ENCODE measurements around the gene ALG6.
A peak's percentile ranks its signal among the peaks of the same experiment; 100 is the strongest.

The ALG6 gene

DNA sequence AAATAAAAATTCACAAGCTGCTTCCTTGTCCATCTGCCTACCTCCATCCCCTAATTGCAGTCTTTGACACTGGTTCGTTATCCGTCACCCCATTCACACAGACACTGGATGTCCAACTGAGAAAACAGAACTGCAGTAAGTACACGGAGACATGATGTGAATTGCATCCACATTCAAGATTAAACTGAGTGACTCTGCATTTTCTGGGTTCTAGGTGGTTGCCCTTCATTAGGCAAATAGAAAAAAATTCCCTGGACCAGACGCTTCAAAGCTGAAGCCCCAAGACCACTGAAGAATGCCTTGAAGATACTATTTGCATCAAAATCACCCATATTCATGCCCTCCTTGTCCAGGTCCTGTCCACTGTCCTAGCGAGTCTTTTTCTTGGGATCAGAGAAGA, 7.9 kb upstream of the ALG6 start:
- intact Hi-C loops (cut with DNase I; ENCODE audit: low total_unique reads): no loop called here
- no peaks in the 10 kb centered on the region for H3K36me3 ChIP-seq
- H3K4me3 ChIP-seq: no peak overlapping the region
- TF ChIP-seq, protein P1, sequence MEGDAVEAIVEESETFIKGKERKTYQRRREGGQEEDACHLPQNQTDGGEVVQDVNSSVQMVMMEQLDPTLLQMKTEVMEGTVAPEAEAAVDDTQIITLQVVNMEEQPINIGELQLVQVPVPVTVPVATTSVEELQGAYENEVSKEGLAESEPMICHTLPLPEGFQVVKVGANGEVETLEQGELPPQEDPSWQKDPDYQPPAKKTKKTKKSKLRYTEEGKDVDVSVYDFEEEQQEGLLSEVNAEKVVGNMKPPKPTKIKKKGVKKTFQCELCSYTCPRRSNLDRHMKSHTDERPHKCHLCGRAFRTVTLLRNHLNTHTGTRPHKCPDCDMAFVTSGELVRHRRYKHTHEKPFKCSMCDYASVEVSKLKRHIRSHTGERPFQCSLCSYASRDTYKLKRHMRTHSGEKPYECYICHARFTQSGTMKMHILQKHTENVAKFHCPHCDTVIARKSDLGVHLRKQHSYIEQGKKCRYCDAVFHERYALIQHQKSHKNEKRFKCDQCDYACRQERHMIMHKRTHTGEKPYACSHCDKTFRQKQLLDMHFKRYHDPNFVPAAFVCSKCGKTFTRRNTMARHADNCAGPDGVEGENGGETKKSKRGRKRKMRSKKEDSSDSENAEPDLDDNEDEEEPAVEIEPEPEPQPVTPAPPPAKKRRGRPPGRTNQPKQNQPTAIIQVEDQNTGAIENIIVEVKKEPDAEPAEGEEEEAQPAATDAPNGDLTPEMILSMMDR (IDR thresholded peaks at IDR 0.05): no peak
- H3K27ac ChIP-seq: no peak overlapping the region
- DNase-seq: no peak
- H3K9me3 ChIP-seq: no peaks in the 10 kb centered on the region
- peaks cover 0 to 16% of the 10 kb centered on the region in 2 donors for H3K27me3 ChIP-seq
- H3K4me1 ChIP-seq: no peaks in the 10 kb centered on the region

DNA sequence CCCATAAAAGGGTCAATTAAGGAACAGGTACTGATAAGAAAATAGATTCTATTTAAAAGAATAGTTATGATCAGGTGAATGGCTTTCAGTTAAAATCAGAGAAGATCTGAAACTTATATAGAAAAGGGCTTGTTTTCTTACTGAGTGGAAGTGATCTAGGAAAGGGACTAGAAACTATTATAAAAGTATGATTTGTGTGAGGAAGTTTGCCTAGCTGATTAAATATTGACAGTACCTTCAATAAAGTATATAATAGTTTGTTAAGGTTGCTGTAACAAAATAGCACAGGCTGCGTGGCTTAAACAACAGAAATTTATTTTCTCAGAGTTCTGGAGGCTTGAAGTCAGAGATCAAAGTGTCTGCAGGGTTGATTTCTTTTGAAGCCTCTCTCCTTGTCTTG, 5.4 kb upstream of the ALG6 start:
- intact Hi-C loops (cut with DNase I; ENCODE audit: low total_unique reads): loop anchor here (10.0 kb wide), 1 partner anchor 153 kb away; no protein-coding TSS in a partner anchor
- TF ChIP-seq, protein P1 (IDR thresholded peaks at IDR 0.05): no peak
- Histone ChIP-seq H3K4me1 (peaks cover 0 to 3% (median 1%) of the 10 kb centered on the region in 4 donors), H3K27me3 (peaks cover 0 to 14% of the 10 kb centered on the region in 2 donors), H3K4me3 (no peak overlapping the region), H3K36me3 (no peaks in the 10 kb centered on the region), H3K9me3 (no peaks in the 10 kb centered on the region), H3K27ac (no peak overlapping the region)
- no peak for DNase-seq

DNA sequence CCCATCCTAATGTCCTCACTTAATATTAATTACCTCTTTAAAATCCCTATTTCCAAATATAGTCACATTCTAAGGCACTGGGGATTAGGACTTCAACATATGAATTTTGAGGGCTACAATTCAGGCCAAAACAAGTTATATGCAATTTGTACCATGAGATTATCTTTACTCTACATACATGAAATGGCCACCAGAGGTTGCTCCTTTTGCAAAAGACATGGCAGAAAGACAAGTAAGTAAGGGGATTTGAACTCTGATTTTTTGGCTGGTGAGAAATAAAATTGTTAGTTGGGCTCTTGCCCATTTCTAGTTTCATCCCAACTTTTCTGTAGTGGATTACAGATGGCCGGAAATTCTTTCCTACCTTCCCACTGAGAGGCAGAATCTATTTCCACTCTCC, 4.8 kb upstream of the ALG6 start:
- Histone ChIP-seq H3K4me3 (no peak overlapping the region), H3K9me3 (no peaks in the 10 kb centered on the region), H3K36me3 (no peaks in the 10 kb centered on the region), H3K4me1 (peaks cover 0 to 4% (median 2%) of the 10 kb centered on the region in 4 donors), H3K27ac (no peak overlapping the region), H3K27me3 (peaks cover 0 to 11% of the 10 kb centered on the region in 2 donors)
- TF ChIP-seq, protein P1 (IDR thresholded peaks at IDR 0.05): no peak
- DNase-seq: no peak
- intact Hi-C loops (cut with DNase I; ENCODE audit: low total_unique reads): loop anchor here (10.0 kb wide), 1 partner anchor 152 kb away; no protein-coding TSS in a partner anchor

DNA sequence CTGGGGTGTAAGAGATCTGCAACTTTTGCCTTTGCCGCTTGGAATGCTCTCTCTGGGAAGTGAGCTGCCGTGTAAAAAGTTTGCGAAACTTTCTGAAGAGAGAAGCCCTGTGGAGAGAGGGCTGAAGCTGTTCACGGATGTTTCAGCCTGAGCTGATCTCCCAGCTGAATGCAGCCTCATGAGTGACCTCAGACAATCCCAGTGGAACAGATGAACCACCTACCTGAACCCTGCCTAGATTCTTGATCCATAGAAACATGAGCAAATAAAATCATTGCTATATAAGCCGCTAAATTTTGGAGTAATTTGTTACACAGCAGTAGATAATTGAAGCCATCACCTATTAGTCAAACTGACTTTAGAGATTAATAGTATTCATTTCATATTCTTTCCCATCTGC, 4.4 kb upstream of the ALG6 start:
- TF ChIP-seq, protein P1 (IDR thresholded peaks at IDR 0.05): no peak
- DNase-seq: no peak
- Histone ChIP-seq H3K9me3 (no peaks in the 10 kb centered on the region), H3K27ac (no peak overlapping the region), H3K27me3 (peaks cover 0 to 9% of the 10 kb centered on the region in 2 donors), H3K4me1 (peaks cover 0 to 4% (median 2%) of the 10 kb centered on the region in 4 donors), H3K36me3 (no peaks in the 10 kb centered on the region), H3K4me3 (no peak overlapping the region)
- intact Hi-C loops (cut with DNase I; ENCODE audit: low total_unique reads): loop anchor here (10.0 kb wide), 1 partner anchor 152 kb away; no protein-coding TSS in a partner anchor

DNA sequence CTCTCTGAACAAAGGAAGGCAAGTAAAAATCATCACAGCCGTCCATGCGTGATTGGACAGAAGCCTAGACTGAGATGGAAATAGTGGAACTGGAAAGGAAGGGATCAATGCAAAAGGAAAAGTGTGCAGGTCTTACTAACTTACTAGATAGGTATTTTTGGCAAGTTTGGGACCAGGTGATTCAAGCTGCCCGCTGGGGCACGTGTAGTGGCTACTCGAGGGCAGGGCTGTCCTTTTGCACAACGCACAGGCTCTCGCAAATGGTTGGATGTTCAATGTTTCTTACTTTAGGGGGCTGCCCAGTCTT, 566 bp upstream of the ALG6 start:
- TF ChIP-seq, protein P1 (IDR thresholded peaks at IDR 0.05): no peak
- no peaks in the 10 kb centered on the region for H3K27me3 ChIP-seq
- intact Hi-C loops (cut with DNase I; ENCODE audit: low total_unique reads): loop anchor here (10.0 kb wide), 1 partner anchor 148 kb away; no protein-coding TSS in a partner anchor
- no peaks in the 10 kb centered on the region for H3K9me3 ChIP-seq
- H3K27ac ChIP-seq: peak overlapping the region; percentile 82 to 84
- peak overlapping the region; percentile 75 to 94 for H3K4me3 ChIP-seq
- DNase-seq: no peak
- peaks cover 0 to 13% (median 4%) of the 10 kb centered on the region in 4 donors for H3K4me1 ChIP-seq
- peaks cover 0 to 13% (median 10%) of the 10 kb centered on the region in 3 donors for H3K36me3 ChIP-seq

DNA sequence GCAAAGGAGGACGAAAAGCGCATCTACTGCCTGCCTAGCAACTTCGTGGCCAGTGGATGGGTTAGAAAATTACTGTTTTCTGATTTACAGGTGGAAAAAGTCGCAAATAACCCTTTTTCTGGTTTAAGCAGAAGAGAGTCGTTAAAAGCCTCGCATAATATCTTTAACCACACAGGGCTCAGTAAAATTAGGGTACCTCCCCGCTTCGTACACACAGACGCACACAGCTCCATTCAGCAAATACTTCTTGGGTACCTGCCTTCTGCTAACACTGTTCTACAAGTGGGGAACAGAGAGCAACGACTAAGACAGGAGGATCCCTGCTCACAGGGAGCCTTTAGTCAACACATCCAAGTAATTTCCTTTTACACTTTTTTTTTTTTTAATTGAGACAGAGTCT, 704 bp downstream of the ALG6 start:
- H3K27ac ChIP-seq: peak overlapping the region; percentile 82 to 84
- no peaks in the 10 kb centered on the region for H3K27me3 ChIP-seq
- H3K4me3 ChIP-seq: peak overlapping the region; percentile 75 to 94
- H3K36me3 ChIP-seq: peaks cover 0 to 23% (median 18%) of the 10 kb centered on the region in 3 donors
- no peak for DNase-seq
- H3K4me1 ChIP-seq: peaks cover 0 to 13% (median 4%) of the 10 kb centered on the region in 4 donors
- H3K9me3 ChIP-seq: no peaks in the 10 kb centered on the region
- intact Hi-C loops (cut with DNase I; ENCODE audit: low total_unique reads): loop anchor here (10.0 kb wide), 1 partner anchor 147 kb away; no protein-coding TSS in a partner anchor
- TF ChIP-seq, protein P1 (IDR thresholded peaks at IDR 0.05): no peak

Data from tibial artery (tissue), 4 donors.